GM23338 (cell line): ENCODE data around the gene DNAJC10. TPM values are rescaled to one million over a fixed set of nuclear protein-coding genes. Genes with fewer than 3 reads are reported as not detected.
"Not testable (repeated sequence)": the region's sequence is repeated elsewhere in the genome, so short reads cannot be mapped to it uniquely, and the experiment has no call there.

ENCODE experiments used
- ATAC-seq: fragments of 200-7000 bp; cut with Tn5 transposase; 3 replicates; pipeline ENCODE4 v1.9.1; 2020
- DNase-seq: peaks from one replicate; pipeline ENCODE4 v3.0.0-alpha.2; 2015; ENCODE audit warnings: low spot score
- H2AFZ ChIP-seq: fragments of 200-600 bp; sonication (generic); 2 replicates; pipeline ENCODE4 v1.8.0; 2016; ENCODE audit warnings: antibody characterized with exemption, mild to moderate bottlenecking, moderate library complexity
- H3F3A ChIP-seq: fragments of 200-600 bp; sonication (generic); replicated peaks from 2 replicates; pipeline ENCODE4 v1.8.0; 2017; ENCODE audit warnings: antibody characterized with exemption, mixed run types, low read depth
- H3K27ac ChIP-seq: fragments of 200-600 bp; sonication (generic); 2 replicates; pipeline ENCODE4 v1.6.1; 2016; ENCODE audit warnings: low read depth
- H3K27me3 ChIP-seq: fragments of 200-600 bp; sonication (generic); 2 replicates; pipeline ENCODE4 v1.8.0; 2016; ENCODE audit warnings: mild to moderate bottlenecking, mixed run types, moderate library complexity; ENCODE audit not compliant: insufficient read depth
- H3K36me3 ChIP-seq: fragments of 200-600 bp; sonication (generic); 2 replicates; pipeline ENCODE4 v1.8.0; 2016; ENCODE audit warnings: mild to moderate bottlenecking; ENCODE audit not compliant: insufficient read depth
- H3K4me1 ChIP-seq: fragments of 200-600 bp; sonication (generic); 2 replicates; pipeline ENCODE4 v1.8.0; 2016; ENCODE audit warnings: mild to moderate bottlenecking, moderate library complexity; ENCODE audit not compliant: insufficient read depth
- H3K4me2 ChIP-seq: fragments of 200-600 bp; sonication (generic); 2 replicates; pipeline ENCODE4 v1.7.1; 2017; ENCODE audit warnings: mixed run types
- H3K4me3 ChIP-seq: fragments of 200-600 bp; sonication (generic); 2 replicates; pipeline ENCODE4 v1.6.1; 2016; ENCODE audit warnings: mixed run types
- H3K79me2 ChIP-seq: fragments of 200-600 bp; sonication (generic); replicated peaks from 2 replicates; pipeline ENCODE4 v1.8.0; 2017; ENCODE audit warnings: mild to moderate bottlenecking; ENCODE audit not compliant: insufficient read depth
- H3K9me2 ChIP-seq: fragments of 200-600 bp; sonication (generic); 2 replicates; pipeline ENCODE4 v1.8.0; 2017; ENCODE audit not compliant: insufficient read depth
- H4K20me1 ChIP-seq: fragments of 200-600 bp; sonication (generic); replicated peaks from 2 replicates; pipeline ENCODE4 v1.8.0; 2017; ENCODE audit warnings: mild to moderate bottlenecking; ENCODE audit not compliant: insufficient read depth
- H3K27ac Mint-ChIP-seq: 2 replicates; pipeline ENCODE4 v1.8.0; 2020; ENCODE audit warnings: inconsistent platforms, mild to moderate bottlenecking, moderate library complexity, mixed read lengths
- H3K27me3 Mint-ChIP-seq: 3 replicates; pipeline ENCODE4 v1.8.0; 2022; ENCODE audit warnings: low read depth, mild to moderate bottlenecking, moderate library complexity, mixed read lengths, inconsistent platforms; ENCODE audit not compliant: insufficient read depth, poor library complexity
- H3K36me3 Mint-ChIP-seq: 3 replicates; pipeline ENCODE4 v1.8.0; 2021; ENCODE audit warnings: low read depth, mild to moderate bottlenecking, inconsistent platforms, moderate library complexity, mixed read lengths
- H3K4me1 Mint-ChIP-seq: 3 replicates; pipeline ENCODE4 v1.8.0; 2020; ENCODE audit warnings: mild to moderate bottlenecking, inconsistent platforms, mixed read lengths
- H3K4me3 Mint-ChIP-seq: 3 replicates; pipeline ENCODE4 v1.8.0; 2021; ENCODE audit warnings: moderate library complexity, mild to moderate bottlenecking, inconsistent platforms, mixed read lengths
- H3K9me3 Mint-ChIP-seq: 3 replicates; pipeline ENCODE4 v1.8.0; 2020; ENCODE audit warnings: moderate library complexity, mild to moderate bottlenecking, inconsistent platforms, mixed read lengths
- ZNF331 ChIP-seq: fragments of 250-450 bp; sonication (Bioruptor Pico); IDR thresholded peaks from 2 replicates; pipeline ENCODE4 v1.5.0; 2020; ENCODE audit warnings: low read depth, mild to moderate bottlenecking, moderate library complexity
- polyA plus RNA-seq: library from polyadenylated mRNA; unstranded; fragments of >200 nt; fragmentation: Nextera tagmentation; extraction: Ambion mirVana; gene quantifications from 2 replicates; pipeline ENCODE4 v1.2.1, GENCODE V29; 2016
- total RNA-seq: library from RNA; depleted of rRNA; stranded (reverse); fragments of >200 nt; shearing (Covaris generic); gene quantifications from 2 replicates; pipeline ENCODE4 v1.2.3, GENCODE V29; 2014
- TF ChIP-seq, protein P1 (sequence below): fragments of 250-450 bp; sonication (Bioruptor Pico); IDR thresholded peaks from 2 replicates; pipeline ENCODE4 v1.5.0; 2020; ENCODE audit warnings: mild to moderate bottlenecking, moderate library complexity
- TF ChIP-seq, protein P2 (sequence below), 2 experiments: fragments of 200-600 bp in 1 of 2; sonication (generic) in 1 of 2; conservative IDR thresholded peaks; 2 replicates each; pipeline versions ENCODE4 v1.5.1 to v1.6.1; 2016 to 2017; ENCODE audit warnings: antibody characterized with exemption in 2 of 2, low read depth in 2 of 2, mild to moderate bottlenecking in 2 of 2, moderate library complexity in 1 of 2

Gene DNAJC10
- total and polyA plus RNA-seq, 2 experiments from 2014 or later: 41.9 to 83.1 TPM

DNA sequence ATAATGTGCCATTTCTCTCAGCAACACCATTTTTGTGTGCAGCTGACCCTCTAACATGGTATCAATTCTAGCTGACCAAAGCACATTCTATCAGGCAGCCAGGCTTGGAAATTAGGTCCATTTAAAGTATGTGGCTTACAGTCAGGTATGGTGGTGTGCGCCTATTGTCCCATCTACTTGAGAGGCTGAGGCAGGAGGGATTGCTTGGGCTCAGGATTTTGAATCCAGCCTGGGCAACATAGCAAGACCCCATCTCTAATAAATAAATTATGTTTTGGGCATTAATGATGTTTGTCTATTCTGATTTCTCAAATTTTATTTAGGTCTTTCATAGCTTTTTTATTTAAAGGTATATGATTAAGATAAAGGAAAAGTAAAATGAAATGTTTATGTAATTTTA is 63.3 kb downstream of the DNAJC10 start (continued):
- TF ChIP-seq, protein P1, sequence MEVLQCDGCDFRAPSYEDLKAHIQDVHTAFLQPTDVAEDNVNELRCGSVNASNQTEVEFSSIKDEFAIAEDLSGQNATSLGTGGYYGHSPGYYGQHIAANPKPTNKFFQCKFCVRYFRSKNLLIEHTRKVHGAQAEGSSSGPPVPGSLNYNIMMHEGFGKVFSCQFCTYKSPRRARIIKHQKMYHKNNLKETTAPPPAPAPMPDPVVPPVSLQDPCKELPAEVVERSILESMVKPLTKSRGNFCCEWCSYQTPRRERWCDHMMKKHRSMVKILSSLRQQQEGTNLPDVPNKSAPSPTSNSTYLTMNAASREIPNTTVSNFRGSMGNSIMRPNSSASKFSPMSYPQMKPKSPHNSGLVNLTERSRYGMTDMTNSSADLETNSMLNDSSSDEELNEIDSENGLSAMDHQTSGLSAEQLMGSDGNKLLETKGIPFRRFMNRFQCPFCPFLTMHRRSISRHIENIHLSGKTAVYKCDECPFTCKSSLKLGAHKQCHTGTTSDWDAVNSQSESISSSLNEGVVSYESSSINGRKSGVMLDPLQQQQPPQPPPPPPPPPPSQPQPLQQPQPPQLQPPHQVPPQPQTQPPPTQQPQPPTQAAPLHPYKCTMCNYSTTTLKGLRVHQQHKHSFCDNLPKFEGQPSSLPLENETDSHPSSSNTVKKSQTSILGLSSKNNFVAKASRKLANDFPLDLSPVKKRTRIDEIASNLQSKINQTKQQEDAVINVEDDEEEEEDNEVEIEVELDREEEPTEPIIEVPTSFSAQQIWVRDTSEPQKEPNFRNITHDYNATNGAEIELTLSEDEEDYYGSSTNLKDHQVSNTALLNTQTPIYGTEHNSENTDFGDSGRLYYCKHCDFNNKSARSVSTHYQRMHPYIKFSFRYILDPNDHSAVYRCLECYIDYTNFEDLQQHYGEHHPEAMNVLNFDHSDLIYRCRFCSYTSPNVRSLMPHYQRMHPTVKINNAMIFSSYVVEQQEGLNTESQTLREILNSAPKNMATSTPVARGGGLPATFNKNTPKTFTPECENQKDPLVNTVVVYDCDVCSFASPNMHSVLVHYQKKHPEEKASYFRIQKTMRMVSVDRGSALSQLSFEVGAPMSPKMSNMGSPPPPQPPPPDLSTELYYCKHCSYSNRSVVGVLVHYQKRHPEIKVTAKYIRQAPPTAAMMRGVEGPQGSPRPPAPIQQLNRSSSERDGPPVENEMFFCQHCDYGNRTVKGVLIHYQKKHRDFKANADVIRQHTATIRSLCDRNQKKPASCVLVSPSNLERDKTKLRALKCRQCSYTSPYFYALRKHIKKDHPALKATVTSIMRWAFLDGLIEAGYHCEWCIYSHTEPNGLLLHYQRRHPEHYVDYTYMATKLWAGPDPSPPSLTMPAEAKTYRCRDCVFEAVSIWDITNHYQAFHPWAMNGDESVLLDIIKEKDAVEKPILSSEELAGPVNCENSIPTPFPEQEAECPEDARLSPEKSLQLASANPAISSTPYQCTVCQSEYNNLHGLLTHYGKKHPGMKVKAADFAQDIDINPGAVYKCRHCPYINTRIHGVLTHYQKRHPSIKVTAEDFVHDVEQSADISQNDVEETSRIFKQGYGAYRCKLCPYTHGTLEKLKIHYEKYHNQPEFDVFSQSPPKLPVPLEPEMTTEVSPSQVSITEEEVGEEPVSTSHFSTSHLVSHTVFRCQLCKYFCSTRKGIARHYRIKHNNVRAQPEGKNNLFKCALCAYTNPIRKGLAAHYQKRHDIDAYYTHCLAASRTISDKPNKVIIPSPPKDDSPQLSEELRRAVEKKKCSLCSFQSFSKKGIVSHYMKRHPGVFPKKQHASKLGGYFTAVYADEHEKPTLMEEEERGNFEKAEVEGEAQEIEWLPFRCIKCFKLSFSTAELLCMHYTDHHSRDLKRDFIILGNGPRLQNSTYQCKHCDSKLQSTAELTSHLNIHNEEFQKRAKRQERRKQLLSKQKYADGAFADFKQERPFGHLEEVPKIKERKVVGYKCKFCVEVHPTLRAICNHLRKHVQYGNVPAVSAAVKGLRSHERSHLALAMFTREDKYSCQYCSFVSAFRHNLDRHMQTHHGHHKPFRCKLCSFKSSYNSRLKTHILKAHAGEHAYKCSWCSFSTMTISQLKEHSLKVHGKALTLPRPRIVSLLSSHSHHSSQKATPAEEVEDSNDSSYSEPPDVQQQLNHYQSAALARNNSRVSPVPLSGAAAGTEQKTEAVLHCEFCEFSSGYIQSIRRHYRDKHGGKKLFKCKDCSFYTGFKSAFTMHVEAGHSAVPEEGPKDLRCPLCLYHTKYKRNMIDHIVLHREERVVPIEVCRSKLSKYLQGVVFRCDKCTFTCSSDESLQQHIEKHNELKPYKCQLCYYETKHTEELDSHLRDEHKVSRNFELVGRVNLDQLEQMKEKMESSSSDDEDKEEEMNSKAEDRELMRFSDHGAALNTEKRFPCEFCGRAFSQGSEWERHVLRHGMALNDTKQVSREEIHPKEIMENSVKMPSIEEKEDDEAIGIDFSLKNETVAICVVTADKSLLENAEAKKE: no peak
- TF ChIP-seq ZNF331 (CRISPR knock-in tag): no peak
- TF ChIP-seq, protein P2, sequence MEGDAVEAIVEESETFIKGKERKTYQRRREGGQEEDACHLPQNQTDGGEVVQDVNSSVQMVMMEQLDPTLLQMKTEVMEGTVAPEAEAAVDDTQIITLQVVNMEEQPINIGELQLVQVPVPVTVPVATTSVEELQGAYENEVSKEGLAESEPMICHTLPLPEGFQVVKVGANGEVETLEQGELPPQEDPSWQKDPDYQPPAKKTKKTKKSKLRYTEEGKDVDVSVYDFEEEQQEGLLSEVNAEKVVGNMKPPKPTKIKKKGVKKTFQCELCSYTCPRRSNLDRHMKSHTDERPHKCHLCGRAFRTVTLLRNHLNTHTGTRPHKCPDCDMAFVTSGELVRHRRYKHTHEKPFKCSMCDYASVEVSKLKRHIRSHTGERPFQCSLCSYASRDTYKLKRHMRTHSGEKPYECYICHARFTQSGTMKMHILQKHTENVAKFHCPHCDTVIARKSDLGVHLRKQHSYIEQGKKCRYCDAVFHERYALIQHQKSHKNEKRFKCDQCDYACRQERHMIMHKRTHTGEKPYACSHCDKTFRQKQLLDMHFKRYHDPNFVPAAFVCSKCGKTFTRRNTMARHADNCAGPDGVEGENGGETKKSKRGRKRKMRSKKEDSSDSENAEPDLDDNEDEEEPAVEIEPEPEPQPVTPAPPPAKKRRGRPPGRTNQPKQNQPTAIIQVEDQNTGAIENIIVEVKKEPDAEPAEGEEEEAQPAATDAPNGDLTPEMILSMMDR (conservative IDR thresholded peaks at IDR 0.05; ENCODE audit: low read depth in 2 of 2): no peak

DNA sequence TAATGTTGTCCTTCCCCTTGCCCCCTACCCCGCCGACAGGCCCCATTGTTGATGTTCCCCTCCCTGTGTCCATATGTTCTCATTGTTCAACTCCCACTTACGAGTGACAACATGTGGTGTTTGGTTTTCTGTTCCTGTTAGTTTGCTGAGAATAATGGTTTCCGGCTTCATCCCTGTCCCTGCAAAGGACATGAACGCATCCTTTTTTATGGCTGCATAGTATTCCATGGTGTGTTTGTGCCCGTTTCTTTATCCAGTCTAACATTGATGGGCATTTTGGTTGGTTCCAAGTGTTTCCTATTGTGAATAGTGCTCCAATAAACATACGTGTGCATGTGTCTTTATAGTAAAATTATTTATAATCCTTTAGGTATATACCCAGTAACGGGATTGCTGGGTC is 65.0 kb downstream of the DNAJC10 start:
- not testable (repeated sequence) for H3K79me2 ChIP-seq, H3K27me3 ChIP-seq

DNA sequence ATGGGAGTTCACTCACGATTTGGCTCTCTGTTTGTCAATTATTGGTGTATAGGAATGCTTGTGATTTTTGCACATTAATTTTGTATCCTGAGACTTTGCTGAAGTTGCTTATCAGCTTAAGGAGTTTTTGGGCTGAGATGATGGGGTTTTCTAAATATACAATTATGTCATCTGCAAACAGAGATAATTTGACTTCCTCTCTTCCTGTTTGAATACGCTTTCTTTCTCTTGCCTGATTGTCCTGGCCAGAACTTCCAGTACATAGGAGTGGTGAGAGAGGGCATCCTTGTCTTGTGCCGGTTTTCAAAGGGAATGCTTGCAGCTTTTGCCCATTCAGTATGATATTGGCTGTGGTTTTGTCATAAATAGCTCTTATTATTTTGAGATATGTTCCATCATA is 66.6 kb downstream of the DNAJC10 start:
- H3K27ac Mint-ChIP-seq: not testable (repeated sequence)
- H3K36me3 Mint-ChIP-seq: peaks cover 26% of the 10 kb centered on the region

More for the DNA sequence above, 65.0 kb downstream of the DNAJC10 start:
- H3K9me3 Mint-ChIP-seq, ATAC-seq, H3K27ac Mint-ChIP-seq, H3K4me1 Mint-ChIP-seq, H3K4me2 ChIP-seq, H3K27me3 Mint-ChIP-seq, H3K4me3 Mint-ChIP-seq, DNase-seq, H2AFZ ChIP-seq, H4K20me1 ChIP-seq, H3K4me1 ChIP-seq, H3F3A ChIP-seq, H3K27ac ChIP-seq, H3K4me3 ChIP-seq, H3K9me2 ChIP-seq: not testable (repeated sequence)
- H3K36me3 ChIP-seq: peaks cover 15% of the 10 kb centered on the region; the same call in 1 of the 2 replicates
- H3K36me3 Mint-ChIP-seq: peaks cover 36% of the 10 kb centered on the region

More for the DNA sequence above, 66.6 kb downstream of the DNAJC10 start:
- H3K79me2 ChIP-seq, H3K27me3 ChIP-seq, H3K4me1 ChIP-seq, H3K27ac ChIP-seq, DNase-seq, H4K20me1 ChIP-seq, H3K4me1 Mint-ChIP-seq, H2AFZ ChIP-seq, H3K4me2 ChIP-seq, H3K9me2 ChIP-seq, ATAC-seq, H3K9me3 Mint-ChIP-seq, H3K4me3 Mint-ChIP-seq, H3K4me3 ChIP-seq, H3F3A ChIP-seq, H3K27me3 Mint-ChIP-seq, H3K36me3 ChIP-seq: not testable (repeated sequence)
